Adrenal gland (tissue), 19 donors: ENCODE data around the gene SFRP5. TPM values are rescaled to one million over a fixed set of nuclear protein-coding genes. Genes with fewer than 3 reads are reported as not detected.

Experiments used
- DNase-seq, 7 donors: peaks; one replicate each; pipeline ENCODE4 v3.0.0-alpha.2; 2019 to 2020
- H3K27ac ChIP-seq, 5 donors: fragments of 200-600 bp; sonication (generic) in 4 of 5; 1 replicate in 3 of 5; 2 replicates in 2 of 5; pipeline versions ENCODE4 v1.5.1 to v1.8.0; 2016 to 2020; ENCODE audit warnings: mild to moderate bottlenecking in 1 of 5
- H3K27me3 ChIP-seq: fragments of 200-600 bp; 2 replicates; pipeline ENCODE4 v1.8.0; 2021
- H3K36me3 ChIP-seq, 2 donors: fragments of 200-600 bp; replicated peaks in 1 of 2; 1 replicate in 1 of 2; 2 replicates in 1 of 2; pipeline versions ENCODE4 v1.5.1 to v1.8.0; 2018 to 2022
- H3K4me1 ChIP-seq, 2 donors: fragments of 200-600 bp; replicated peaks in 1 of 2; 1 replicate in 1 of 2; 2 replicates in 1 of 2; pipeline versions ENCODE4 v1.5.1 to v1.8.0; 2018 to 2021
- H3K4me3 ChIP-seq, 4 donors: fragments of 200-600 bp; sonication (generic) in 3 of 4; one replicate each; pipeline ENCODE4 v1.5.1; 2016 to 2018
- H3K9me3 ChIP-seq, 3 donors: fragments of 200-600 bp; sonication (generic) in 1 of 3; replicated peaks in 1 of 3; 1 replicate in 2 of 3; 2 replicates in 1 of 3; pipeline versions ENCODE4 v1.5.1 to v1.8.0; 2016 to 2021
- CTCF ChIP-seq, 6 experiments: fragments of 450-650 bp in 4 of 6; fragments of 200-600 bp in 2 of 6; sonication (generic) in 1 of 6; IDR thresholded peaks; 1 replicate in 5 of 6; 2 replicates in 1 of 6; pipeline versions ENCODE4 v1.5.1 to v1.8.0; 2016 to 2021; ENCODE audit warnings: antibody characterized with exemption in 6 of 6, mild to moderate bottlenecking in 2 of 6, moderate library complexity in 1 of 6
- POLR2A ChIP-seq, 2 donors: fragments of 450-650 bp; IDR thresholded peaks; one replicate each; pipeline ENCODE4 v1.6.1; 2017; ENCODE audit warnings: antibody characterized with exemption in 2 of 2, mild to moderate bottlenecking in 2 of 2, moderate library complexity in 1 of 2
- WGBS, 4 donors: extraction: QIAGEN DNeasy Blood & Tissue Kit in 2 of 4; methylation state at CpG; one replicate each; pipeline versions ENCODE4 v1.1.5 to v1.1.7; 2013 to 2017; 5-methylcytosine and 5-hydroxymethylcytosine counted together
- intact Hi-C, 2 donors: fragments of 100-400 bp; cut with DNase I; formaldehyde crosslinking; loops; one replicate each; pipeline versions ENCODE4 v1.14.1 to v1.15.0; 2022 to 2023
- long read RNA-seq, 10 donors: library from polyadenylated mRNA in 3 of 10; unstranded in 2 of 10; stranded (forward) in 1 of 10; transcript quantifications; one replicate each; pipeline ENCODE4 v2.0.0 and lab custom pipeline, GENCODE V29; 2021 to 2026
- polyA plus RNA-seq, 3 donors: library from polyadenylated mRNA; stranded (reverse); fragments of 200-250 nt in 2 of 3; fragments of 350-450 nt in 1 of 3; fragmentation: Illumina TruSeq in 1 of 3; extraction: RNeasy Lipid Tissue Mini Kit (QIAGEN cat#74804) in 1 of 3; gene quantifications; one replicate each; pipeline ENCODE4 v1.2.3, GENCODE V29; 2013 to 2014
- total RNA-seq, 9 donors: library from RNA; depleted of rRNA in 4 of 9; stranded (reverse); fragments of >200 nt in 4 of 9; fragments of 120-200 nt in 1 of 9; fragmentation: NEBNext Ultra II Directional in 1 of 9; extraction: Animal tissue kit (Norgen Biotek cat#: 25700) in 1 of 9; gene quantifications; one replicate each; pipeline versions ENCODE4 v1.1.0 to v1.2.4, GENCODE V29; 2013 to 2023
- donor health status: healthy with polysubstance abuse.
- donor health status: Bipolar disorder and iron deficiency.
- donor health status: DM: yes; HTN: yes; CAD: no.
- donor health status: DM: no; HTN: no; CAD: no.
- donor health status: DM: no; HTN: no; CAD: no.
- donor health status: DM: yes; HTN: yes; CAD: no.

Gene SFRP5
- total RNA-seq (10 to 100 TPM in 2 of 9 donors, 1 to 10 TPM in 3, under 1 TPM in 4; 0.22 to 12.9 (median 1.4) TPM), polyA plus RNA-seq (10 to 100 TPM in 1 of 3 donors, 1 to 10 TPM in 2; 8.0 to 43.4 (median 8.7) TPM)
- long read RNA-seq, donor 1, result 0 reads
- long read RNA-seq, donor 2, result 0 reads
- long read RNA-seq, donor 3, result 0 reads
- long read RNA-seq, donor 4, result 0 reads
- long read RNA-seq, donor 5, partial matches to known transcripts, result 0 of 2 reads
- long read RNA-seq, donor 5, other reads (novel, unspliced or antisense), result 0 of 2 reads
- long read RNA-seq, donor 6, partial matches to known transcripts, result 0 of 5 reads
- long read RNA-seq, donor 6, other reads (novel, unspliced or antisense), result 3 of 5 reads
- long read RNA-seq, donor 7, result 0 reads
- long read RNA-seq, donor 8, result 0 reads
- long read RNA-seq, donor 9, result 0 reads
- long read RNA-seq, donor 10, result 0 reads

- 11 to 21% (median 15%) methylated on average over 20 to 44 of the region's 44 CpGs for WGBS, 4 donors
- no peaks in the 10 kb centered on the region for H3K4me1 ChIP-seq
- no peak within 1 kb of the TSS for H3K4me3 ChIP-seq
- TF ChIP-seq CTCF (IDR thresholded peaks at IDR 0.05), result no peak
- no peak for TF ChIP-seq POLR2A (IDR thresholded peaks at IDR 0.05)
- intact Hi-C loops, result no loop called here
- peaks cover 18% of the 10 kb centered on the region for H3K27me3 ChIP-seq
- H3K9me3 ChIP-seq, result no peaks in the 10 kb centered on the region
- no peaks in the 10 kb centered on the region for H3K36me3 ChIP-seq
- DNase-seq, result peak in 1 of 7 donors; percentile 61
- no peak within 1 kb of the TSS for H3K27ac ChIP-seq
Measured at GRCh38 chr10:97771913-97772823, at the start of gene SFRP5. Gene SFRP5, minus strand, starts transcription at chr10:97771999. Its CDS starts 166 bp downstream, at chr10:97771833.

GRCh38 chr10:97820096-97820704, 48.4 kb upstream of the SFRP5 start:
- no peaks in the 10 kb centered on the region for H3K27me3 ChIP-seq
- no peaks in the 10 kb centered on the region for H3K36me3 ChIP-seq
- WGBS, 4 donors, result 80 to 90% (median 84%) methylated on average over 8 of the region's 8 CpGs
- intact Hi-C loops, result no loop called here
- DNase-seq, result no peak
- H3K4me1 ChIP-seq, result no peaks in the 10 kb centered on the region
- TF ChIP-seq POLR2A (IDR thresholded peaks at IDR 0.05) (no peak), CTCF (IDR thresholded peaks at IDR 0.05) (no peak)
- no peaks in the 10 kb centered on the region for H3K9me3 ChIP-seq
- no peak overlapping the region for H3K4me3 ChIP-seq
- no peak overlapping the region for H3K27ac ChIP-seq

- TF ChIP-seq POLR2A (IDR thresholded peaks at IDR 0.05) (no peak), CTCF (IDR thresholded peaks at IDR 0.05) (no peak)
- DNase-seq, result no peak
- H3K4me3 ChIP-seq, result no peak overlapping the region
- no peak overlapping the region for H3K27ac ChIP-seq
- H3K4me1 ChIP-seq, result no peaks in the 10 kb centered on the region
- intact Hi-C loops, result no loop called here
- no peaks in the 10 kb centered on the region for H3K27me3 ChIP-seq
- H3K36me3 ChIP-seq, result no peaks in the 10 kb centered on the region
- no peaks in the 10 kb centered on the region for H3K9me3 ChIP-seq
Measured at GRCh38 chr10:97818572-97818971, 46.8 kb upstream of the SFRP5 start.

- no peaks in the 10 kb centered on the region for H3K9me3 ChIP-seq
- intact Hi-C loops, result no loop called here
- 57 to 89% (median 88%) methylated on average over 2 to 4 of the region's 4 CpGs for WGBS, 4 donors
- H3K36me3 ChIP-seq, result no peaks in the 10 kb centered on the region
- H3K4me1 ChIP-seq, result no peaks in the 10 kb centered on the region
- DNase-seq, result no peak
- no peak overlapping the region for H3K4me3 ChIP-seq
- H3K27me3 ChIP-seq, result no peaks in the 10 kb centered on the region
- H3K27ac ChIP-seq, result no peak overlapping the region
- no peak for TF ChIP-seq POLR2A (IDR thresholded peaks at IDR 0.05)
- no peak for TF ChIP-seq CTCF (IDR thresholded peaks at IDR 0.05)
Measured at GRCh38 chr10:97816609-97817008, 44.8 kb upstream of the SFRP5 start.
